GM21825 (cell line): ENCODE data around the gene PCSK4.
"Not testable (repeated sequence)": the region's sequence is repeated elsewhere in the genome, so short reads cannot be mapped to it uniquely, and the experiment has no call there.

Experiments
- ATAC-seq: cut with Tn5 transposase; IDR thresholded peaks from one replicate; pipeline ENCODE4 v1.9.1; 2021; ENCODE audit warnings: mild to moderate bottlenecking, moderate library complexity; ENCODE audit not compliant: unreplicated experiment

Gene PCSK4

DNA sequence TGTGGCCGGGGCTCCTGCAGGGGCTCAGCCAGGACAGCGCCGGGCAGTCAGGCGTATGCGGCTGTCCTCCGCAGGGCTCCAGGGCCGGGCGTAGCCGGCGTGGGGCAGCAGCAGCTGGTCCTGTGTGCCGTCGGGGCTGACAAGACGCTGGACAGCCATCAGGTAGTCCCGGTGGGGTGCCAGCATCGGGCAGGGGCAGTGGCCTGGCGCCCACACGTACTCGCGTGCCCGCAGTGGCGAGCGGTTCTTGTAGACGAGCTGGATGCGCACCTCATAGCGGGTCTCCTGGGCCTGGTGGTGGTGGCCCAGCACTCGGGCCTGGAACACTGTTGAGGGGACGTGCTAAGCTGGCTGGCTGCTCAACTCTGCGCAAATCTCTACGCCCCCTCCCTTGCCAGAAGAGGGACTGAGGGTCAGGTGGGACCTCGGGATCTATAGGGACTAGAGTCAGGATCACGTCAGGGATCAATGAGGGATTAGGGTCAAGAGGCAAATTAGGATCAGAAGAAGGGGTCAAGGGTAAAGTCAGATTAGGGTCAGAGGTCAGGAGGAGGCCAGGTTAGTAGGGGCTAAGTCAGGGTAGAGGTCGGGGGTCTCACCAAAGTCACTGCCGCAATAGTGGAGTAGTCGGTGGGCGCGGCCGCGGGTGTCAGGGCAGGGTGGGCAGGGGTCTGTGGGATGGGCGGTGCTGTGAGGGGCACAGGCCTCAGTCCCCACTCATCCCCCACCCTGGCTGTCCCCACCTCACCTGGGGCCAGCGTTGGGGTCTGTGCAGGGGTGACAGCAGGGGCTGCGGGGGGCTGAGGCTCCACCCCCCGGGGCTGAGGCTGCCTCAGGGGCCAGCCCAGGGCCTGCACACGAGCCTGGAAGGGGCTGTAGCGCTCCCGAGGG is 16.1 kb upstream of the PCSK4 start:
- ATAC-seq: no peak

DNA sequence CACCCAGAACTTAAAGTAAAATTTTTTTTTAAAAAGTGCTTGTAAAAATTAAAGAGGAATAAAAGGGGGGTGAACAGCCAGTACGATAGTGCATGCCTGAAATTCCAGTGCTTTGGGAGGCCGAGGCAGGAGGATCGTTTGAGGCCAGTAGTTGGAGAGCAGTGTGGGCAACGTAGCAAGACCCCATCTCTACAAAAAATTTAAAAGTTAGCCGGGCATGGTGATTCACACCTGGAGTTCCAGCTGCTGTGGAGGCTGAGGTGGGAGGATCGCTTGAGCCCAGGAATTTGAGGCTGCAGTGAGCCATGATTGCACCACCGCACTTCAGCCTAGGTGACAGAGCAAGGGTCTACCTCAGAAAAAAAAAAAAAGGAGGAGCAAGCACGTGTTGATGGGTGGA is 14.9 kb upstream of the PCSK4 start:
- ATAC-seq: no peak

DNA sequence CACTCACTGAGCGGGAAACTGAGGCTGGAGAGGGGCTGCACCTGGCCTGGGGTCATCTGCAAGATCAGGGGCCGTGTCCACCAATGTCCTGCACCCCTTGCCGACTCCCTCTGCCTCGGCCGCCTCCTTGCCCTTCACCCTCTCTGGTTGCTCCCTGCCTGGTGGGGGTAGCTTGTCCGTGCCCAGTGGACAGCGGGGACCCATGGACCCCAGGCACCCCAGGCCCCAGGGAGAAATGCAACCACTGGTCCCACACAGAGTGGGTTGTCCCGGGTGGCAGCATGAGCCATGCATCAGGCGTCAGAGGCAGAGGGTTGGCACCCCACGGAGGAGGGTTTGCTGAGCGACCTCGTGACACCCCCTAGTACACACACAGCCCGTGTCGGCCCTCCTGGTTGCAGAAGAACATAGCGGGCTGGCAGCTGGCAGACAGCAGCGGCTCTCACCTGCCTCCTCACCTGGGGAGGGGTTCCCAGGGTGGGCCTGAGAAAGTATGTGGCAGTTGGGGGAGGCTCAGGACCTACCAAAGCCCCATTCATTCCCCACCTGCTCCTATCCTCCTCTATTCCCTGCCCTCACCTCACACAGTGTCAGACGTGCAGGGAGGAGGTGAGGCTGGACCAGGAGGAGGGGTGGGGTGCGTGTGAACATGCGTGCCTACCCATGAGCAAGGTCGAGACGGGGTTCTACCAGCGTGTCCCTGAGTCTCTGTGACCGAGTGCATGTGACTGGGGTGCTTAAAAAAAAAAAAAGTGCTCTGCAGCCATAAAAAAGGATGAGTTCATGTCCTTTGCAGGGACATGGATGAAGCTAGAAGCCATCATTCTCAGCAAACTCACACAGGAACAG is 14.0 kb upstream of the PCSK4 start:
- no peak for ATAC-seq

DNA sequence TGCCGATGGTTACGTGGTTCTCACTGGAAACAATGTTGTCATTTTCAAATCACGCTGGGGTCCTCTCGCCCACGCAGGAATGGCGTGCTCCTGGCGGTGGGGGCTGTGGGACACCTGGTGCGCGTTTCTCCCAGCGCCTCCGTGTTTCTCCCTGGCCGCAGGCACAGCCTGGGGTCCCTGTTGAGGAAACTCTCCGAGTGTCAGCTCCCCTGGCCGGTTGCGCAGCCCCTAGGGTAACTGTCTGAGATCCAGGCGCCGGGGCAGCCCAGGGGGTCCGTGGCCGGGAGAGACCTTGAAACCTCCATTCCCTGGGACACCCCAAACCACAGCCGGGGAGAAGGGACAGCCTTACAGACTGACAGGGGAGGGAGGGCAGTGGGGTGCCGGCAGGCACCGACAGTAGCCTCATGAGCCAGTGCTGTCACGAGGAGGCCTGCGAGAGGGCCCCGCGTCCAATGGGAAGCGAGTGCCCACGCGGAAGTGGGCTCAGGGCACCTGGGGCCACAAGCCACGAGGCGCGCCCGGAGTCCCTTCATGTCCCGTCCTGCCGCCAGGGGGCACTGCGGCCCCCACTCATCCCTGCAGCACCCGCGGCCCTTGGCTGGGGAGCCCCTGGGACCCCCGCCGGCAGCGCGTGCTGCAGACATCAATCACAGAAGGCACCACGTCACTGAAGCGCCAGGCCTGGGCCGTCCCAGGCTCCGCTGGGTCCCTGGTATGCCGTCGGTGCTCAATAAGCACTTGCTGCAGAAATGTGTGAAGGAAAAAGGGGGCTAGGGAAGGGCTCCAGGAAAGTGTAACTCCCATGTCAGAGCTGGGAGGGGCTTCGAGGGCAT is 13.2 kb upstream of the PCSK4 start:
- ATAC-seq: no peak

DNA sequence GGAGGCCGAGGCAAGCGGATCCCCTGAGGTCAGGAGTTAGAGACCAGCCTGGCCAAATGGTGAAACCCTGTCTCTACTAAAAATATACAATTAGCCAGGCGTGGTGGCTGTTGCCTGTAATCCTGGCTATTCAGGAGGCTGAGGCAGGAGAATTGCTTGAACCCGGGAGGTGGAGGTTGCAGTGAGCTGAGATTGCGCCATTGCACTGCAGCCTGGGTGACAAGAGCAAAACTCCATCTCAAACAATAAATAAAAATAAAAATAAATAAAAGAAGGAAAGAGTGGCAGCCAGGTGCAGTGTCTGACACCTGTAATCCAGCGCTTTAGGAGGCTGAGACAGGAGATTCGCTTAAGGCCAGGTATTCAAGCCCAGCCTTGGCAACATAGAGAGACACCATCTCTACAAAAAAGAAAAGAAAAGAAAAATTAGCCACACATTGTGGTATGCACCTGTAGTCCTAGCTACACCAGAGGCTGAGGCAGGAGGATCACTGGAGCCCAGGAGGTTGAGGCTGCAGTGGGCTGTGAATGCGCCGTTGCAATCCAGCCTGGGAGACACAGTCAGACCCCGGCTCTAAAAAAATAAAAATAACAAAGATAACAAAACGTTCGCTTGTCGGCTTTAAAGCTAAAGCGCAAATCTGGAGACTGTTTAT is 12.4 kb upstream of the PCSK4 start:
- ATAC-seq: no peak

DNA sequence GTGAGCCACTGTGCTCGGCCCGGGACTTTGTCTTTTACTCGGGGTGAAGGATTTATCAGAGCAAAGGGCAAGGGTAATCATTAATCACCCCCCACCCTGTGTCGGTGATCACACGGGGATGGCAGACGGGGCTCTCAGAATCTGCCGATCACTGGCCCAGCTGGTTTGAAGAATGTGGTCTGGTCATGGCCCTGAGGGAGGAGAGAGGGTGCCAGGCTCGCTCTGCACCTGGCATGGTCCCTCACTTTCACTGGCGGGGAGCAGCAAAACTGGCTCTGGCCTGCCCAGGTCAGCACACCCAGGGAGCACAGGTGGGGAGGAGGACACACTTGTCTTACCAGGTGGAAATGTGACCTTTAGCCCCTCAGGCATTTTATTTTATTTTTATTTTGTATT is 11.0 kb upstream of the PCSK4 start:
- no peak for ATAC-seq

DNA sequence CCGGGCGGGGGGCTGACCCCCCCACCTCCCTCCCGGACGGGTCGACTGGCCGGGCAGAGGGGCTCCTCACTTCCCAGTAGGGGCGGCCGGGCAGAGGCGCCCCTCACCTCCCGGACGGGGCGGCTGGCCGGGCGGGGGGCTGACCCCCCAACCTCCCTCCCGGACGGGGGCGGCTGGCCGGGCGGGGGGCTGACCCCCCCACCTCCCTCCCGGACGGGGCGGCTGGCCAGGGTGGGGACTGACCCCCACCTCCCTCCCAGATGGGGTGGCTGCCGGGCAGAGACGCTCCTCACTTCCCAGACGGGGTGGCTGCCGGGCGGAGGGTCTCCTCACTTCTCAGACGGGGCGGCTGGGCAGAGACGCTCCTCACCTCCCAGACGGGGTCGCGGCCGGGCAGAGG is 9.1 kb upstream of the PCSK4 start:
- not testable (repeated sequence) for ATAC-seq

DNA sequence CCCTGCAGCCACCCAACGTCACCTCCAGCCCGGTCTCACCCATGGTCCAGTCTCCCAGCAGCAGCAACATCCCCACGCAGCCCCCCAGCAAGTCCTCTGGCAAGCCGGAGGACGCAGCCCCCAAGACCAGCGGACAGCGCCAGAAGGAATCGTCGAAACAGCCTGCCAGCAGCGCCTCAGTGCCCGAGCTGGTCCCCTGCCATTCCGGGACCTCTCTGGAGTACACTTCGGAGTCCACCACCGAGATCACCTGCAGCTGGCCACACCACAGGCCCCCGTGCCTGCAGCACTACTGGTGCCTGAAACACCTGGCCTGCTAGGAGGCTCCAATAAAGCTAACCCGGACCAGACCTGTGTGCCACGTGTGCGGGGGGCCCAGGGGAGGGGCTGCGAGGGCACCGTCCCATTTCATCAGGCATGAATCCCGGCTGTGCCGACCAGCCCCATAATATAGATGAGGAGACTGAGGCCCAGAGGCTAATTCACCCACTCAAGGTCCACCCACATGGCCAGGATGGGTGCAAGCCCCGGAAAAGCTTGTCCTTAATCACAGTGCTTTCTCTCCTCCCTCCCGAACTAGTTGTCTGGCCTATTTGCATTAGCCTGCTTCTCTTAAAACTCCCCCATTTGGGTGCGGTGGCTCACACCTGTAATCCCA is 7.6 kb upstream of the PCSK4 start:
- ATAC-seq: no peak

DNA sequence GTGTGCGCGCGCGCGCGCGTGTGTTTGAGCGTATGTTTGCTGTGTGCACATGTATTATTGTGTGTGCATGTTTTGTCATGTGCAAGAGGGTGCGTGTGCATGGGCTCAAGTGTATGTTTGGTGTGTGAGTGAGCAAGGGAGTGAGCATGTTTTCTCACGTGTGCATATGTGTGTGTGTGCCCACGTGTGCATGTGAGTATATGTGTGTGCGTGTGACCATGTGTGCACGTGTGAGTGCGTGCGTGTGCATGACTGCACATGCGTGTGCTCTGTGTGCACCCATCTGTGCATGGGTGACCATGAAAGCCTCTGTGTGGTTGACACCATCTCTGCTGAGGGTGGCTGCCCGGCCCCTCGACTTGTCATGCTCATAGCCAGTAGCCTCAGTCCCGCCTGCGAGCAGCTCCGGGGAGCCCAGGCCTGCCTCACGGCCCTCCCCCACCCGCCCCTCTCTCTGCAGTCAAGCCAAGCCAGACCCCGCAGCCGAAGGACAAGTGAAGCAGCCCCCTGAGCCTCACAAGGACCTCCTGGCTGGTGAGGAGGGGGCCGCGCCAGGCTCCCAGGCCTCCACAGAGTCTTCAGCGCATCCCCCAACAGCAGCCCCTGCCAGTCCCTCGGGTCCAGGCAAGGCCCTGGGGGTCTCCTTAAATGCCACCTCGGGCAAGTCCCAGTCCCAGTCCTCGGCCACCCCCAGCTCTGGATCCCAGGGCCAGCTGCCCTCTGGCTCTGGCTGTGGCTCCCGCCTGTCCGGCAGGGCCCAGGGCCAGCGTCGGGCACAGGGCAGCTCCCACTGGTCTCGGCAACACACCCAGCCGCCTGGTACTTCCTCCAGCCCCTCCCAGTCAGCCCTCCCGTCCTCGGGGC is 6.8 kb upstream of the PCSK4 start:
- ATAC-seq: no peak

DNA sequence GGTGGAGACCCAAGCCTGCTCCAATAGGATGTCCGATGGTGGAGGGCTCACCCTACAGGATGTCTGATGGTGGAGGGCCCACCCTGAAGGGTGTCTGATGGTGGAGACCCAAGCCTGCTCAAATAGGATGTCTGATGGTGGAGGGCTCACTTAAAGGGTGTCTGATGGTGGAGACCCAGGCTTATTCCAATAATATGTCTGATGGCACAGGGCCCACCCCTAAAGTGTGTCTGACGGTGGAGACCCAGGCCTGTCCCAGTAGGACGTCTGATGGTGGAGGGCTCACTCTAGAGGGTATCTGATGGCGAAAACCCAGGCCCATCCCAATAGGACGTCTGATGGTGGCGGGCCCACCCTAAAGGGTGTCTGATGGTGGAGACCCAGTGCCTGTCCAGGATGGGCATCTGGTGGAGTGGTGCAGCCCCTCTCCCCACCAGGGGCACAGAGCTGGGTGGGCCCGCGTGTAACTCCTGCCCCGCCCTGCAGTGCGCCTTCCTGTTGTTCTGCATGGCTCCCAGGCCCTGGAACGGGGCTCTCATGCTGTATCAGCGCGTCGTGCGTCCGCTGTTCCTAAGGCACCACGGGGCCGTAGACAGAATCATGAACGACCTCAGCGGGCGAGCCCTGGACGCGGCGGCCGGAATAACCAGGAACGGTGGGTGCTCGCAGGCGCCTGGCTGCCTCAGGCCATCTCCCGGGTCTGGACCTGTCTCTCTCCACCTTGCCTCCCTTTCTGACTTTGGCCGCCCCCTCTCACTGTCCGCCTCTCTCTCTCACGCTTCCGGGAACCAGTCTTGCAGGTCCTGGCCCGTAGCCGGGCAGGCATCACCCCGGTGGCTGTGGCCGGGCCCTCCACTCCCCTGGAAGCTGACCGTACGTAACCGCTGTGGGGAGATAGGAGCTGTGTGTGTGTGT is 5.9 kb upstream of the PCSK4 start:
- ATAC-seq: no peak

DNA sequence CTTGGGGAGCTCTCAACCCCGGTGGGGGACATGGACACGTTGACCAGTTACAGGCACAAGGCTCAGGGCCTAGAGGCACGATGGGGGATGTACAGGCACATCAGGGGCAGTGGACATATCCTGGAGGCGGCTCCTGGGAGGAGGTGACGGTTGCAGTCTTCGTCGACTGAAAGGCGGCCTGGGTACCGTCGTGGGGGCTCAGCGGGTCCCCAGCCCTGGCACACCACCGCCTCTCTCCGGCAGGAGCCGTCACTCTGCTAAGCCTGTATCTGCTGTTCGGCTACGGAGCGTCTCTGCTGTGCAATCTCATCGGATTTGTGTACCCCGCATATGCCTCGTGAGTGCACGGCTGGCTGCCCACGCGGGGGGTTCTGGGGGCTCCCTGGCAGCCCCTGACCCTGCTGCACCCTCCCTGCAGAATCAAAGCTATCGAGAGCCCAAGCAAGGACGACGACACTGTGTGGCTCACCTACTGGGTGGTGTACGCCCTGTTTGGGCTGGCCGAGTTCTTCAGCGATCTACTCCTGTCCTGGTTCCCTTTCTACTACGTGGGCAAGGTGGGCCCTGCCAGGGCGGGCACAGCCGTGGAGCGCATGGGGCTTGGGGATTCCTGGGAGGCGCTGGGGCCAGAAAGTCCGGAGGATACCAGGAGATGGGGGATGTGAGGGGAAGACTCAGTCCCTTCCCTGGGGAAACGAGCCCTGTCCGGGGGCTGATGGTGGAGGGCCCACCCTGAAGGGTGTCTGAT is 5.1 kb upstream of the PCSK4 start:
- no peak for ATAC-seq

DNA sequence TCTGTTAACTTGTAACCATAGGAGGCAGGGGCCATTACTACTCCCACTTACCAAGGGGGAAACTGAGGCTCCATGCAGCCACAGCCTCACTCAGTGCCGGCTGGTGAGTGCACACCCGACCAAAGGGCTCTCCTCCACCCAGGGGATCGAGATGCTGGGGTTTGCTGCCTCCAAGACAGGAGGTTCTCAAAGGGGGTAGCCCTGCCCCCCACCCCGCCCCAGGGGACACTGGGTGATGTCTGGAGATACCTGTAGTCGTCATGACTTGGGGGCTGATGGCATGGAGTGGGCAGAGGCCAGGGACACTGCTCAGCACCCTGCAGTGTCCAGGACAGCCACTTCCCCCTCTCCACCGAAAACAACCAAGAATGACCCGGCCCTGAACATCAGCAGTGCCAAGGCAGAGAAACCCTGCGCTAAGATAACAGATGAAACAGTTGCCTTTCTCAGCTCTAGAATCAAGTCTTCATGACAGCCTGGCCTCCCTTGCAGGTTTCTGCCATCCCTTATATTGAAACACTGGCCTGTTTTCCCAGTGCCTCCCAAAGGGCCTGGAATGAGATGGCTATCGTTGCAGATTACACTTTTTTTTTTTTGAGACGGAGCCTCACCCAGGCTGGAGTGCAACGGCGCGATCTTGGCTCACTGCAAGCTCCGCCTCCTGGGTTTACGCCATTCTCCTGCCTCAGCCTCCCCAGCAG is 4.1 kb upstream of the PCSK4 start:
- ATAC-seq: no peak

DNA sequence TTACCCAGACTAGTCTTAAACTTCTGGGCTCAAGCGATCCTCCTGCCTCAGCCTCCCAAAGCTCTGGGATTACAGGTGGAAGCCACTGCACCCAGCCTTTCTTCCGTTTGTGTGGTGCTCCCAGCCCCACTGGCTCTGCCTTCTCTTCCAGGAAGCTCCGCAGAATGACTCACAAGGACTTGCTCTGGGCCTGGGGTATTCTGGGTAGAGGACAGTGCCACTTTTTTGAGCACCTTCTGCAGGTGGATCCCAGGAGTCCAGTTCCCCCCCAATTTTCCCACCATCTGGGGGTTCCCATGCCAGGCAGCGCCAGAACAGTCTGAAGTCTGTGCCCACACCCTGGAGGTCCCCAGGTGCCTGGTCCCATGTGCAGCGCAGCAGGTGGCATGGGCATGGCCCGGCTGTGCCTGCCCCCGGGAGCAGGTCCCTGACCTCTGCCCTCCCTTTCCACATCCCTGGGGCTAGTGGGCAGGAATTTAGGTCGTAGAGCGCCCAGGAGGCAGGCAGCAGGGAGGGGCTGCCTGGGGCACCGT is 2.4 kb upstream of the PCSK4 start:
- ATAC-seq: no peak

DNA sequence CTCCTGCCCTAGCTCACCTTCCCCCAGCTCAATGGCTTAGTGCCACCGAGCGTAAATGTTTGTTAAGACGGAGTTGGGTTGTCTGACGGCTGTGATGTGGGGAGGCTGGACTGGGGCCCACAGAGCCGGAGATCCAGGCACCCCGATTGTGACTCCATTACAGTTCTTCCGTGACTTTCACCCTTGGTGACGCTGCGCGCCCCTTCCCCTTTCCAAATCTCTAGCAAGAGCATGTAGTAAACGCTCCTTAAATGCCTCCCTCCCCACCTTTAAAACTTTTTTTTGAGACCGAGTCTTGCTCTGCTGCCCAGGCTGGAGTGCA is 1.7 kb upstream of the PCSK4 start:
- ATAC-seq: no peak

DNA sequence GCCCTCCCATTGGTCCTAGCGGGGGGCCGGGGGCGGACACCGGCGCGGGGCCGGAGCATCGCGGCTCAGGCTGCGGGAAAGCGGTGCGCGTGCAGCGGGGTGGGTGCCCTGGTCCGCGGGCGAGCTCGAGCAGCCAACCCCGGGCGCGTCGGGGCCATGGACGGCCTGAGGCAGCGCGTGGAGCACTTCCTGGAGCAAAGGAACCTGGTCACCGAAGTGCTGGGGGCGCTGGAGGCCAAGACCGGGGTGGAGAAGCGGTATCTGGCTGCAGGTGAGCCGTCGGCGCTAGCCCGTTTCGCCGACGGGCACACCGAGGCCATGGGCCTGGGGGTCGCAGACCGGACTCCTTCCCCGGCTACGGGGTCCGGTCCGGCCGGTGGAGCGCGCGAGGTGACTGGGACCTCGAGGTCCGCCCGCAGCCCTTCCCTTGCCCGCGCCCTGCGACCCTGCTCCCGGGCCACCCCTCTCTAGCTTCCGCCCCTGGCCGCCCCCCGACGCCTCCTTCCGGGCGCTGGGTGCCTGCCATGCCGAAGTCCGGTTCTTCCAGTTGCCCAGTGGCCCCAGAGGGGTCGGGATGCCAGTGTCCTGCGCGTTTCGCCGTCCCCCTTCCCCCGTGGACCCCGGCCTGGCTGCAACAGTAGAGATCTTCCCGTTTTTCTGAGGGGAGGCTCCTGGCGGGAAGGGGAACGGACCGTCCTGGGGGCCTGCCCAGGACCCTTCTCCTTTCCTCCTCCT is 1.1 kb upstream of the PCSK4 start, which contains the start of gene REEP6:
Gene REEP6, plus strand, starts transcription at position 68 of the 735 bp plus-strand sequence. Its CDS starts 89 bp downstream, at position 157.
- ATAC-seq: peak; percentile 3
